GM21529 (cell line): Measurements from ENCODE around the gene TMEM179.
"Not testable (repeated sequence)": the region's sequence is repeated elsewhere in the genome, so short reads cannot be mapped to it uniquely, and the experiment has no call there.

Source experiments
- ATAC-seq: cut with Tn5 transposase; IDR thresholded peaks from one replicate; pipeline ENCODE4 v1.9.1; 2021; ENCODE audit not compliant: unreplicated experiment

TMEM179 gene

GRCh38 chr14:104638190-104638589 is 33.6 kb upstream of the TMEM179 start:
- no peak for ATAC-seq

GRCh38 chr14:104637546-104638003 is 33.0 kb upstream of the TMEM179 start:
- no peak for ATAC-seq

- not testable (repeated sequence) for ATAC-seq
Observed at GRCh38 chr14:104636846-104637545, 32.4 kb upstream of the TMEM179 start.

DNA sequence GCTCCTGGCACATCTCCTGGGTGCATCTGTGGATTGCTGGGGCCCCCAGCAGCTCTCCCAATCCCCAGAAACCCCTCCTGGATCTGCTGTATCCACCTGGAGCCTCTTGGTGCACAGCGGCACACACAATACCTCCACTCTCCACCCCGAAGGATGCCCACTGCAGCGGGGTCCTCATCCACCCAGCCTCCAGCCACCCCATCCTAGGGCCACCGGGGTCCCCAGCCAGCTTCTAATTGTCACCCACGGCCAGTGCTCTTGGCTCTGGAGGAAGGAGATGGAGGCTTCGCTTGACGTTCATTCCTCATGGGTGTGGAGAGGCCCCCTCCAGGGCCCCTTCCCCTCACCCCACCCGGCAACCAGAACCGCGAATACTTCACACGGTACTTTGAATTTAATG is 31.6 kb upstream of the TMEM179 start:
- ATAC-seq = no peak

- no peak for ATAC-seq
Observed at GRCh38 chr14:104635717-104636116, 31.1 kb upstream of the TMEM179 start.

- ATAC-seq = no peak
Observed at GRCh38 chr14:104634886-104635570, 30.5 kb upstream of the TMEM179 start.

- no peak for ATAC-seq
Observed at GRCh38 chr14:104634138-104634760, 29.7 kb upstream of the TMEM179 start.

- ATAC-seq = no peak
Observed at GRCh38 chr14:104633276-104634137, 28.9 kb upstream of the TMEM179 start.

DNA sequence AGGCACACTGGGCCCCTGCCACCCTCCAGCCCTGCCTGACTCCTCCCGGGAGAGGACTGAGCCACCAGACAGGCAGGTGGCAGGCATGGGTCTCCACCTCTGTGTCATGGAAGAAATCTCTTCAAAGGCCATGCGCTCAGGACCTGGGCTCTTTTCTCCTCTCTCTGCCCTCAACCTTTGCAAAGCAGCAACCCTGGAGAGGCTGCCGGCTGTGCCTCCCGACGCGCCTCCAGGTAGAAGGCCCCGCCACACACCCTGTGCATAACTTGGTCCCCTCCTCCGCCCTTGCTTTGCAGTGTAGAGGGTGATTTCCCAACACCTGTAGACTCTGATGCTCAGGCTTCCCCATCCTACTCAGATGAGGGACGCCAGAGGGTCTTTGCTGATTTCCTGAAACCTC is 28.2 kb upstream of the TMEM179 start:
- ATAC-seq = no peak

DNA sequence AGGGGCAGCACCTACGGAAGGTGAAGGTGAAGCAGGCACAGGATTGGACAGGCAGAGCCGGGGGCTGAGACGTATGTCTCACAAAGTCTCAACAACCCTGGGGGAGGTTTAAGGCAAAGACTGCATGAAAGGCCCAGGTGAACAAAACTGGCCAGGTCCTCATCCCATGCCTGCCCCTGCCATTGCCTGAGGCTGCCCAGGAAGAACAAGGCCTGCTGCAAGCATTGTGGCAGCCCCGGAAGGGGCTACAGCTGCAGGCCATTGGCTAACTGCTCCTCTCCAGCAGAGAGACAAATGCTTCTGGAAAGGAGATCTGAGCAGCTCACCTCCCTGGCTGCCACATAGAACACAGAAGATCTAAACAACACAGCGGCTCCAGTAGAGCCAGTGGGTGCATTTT is 20.4 kb upstream of the TMEM179 start:
- ATAC-seq = no peak

DNA sequence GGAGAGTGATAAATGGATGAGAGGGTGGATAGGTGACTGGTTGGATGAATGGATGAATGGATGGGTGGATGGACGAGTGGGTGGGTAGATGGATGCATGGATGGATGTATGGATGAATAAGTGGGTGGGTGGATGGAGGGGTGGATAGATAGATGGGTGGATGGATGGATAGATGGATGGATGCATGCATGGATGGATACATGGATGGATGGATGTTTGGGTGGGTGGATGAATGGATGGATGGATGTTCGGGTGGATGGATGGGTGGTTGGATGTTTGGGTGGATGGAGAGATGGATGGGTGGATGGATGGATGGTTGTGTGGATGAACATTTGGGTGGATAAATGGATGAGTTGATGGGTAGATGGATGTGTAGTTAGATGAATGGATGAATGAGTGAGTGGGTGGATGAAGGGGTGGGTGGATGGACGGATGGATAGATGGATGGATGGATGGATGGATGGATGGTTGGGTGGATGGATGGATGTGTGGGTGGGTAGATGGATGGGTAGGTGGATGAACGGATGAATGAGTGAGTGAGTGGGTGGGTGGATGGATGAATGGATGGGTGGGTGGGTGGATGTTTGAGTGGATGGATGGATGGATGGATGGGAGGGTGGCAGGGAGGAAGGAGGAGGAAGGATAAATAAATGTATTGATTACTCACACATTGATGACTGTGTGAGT is 9.7 kb upstream of the TMEM179 start:
- no peak for ATAC-seq

DNA sequence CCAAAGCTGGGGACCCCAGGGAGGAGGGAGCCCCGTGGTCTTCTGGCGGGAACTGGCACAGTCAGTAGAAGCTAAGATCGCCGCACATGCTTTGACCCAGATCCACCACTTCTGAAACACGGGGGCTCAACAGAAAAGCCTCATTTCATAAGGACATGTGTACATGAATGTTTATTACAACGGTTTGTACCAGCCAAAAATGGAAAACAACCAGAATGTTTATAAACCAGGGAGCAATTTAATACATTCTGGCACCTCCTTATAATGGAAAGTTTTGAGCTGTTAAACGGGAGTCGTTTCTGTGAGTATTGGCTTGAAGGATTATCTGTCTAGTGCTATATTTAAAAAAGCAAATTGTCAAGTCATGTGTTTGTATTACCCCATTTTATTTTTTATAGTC is 7.3 kb upstream of the TMEM179 start:
- no peak for ATAC-seq

DNA sequence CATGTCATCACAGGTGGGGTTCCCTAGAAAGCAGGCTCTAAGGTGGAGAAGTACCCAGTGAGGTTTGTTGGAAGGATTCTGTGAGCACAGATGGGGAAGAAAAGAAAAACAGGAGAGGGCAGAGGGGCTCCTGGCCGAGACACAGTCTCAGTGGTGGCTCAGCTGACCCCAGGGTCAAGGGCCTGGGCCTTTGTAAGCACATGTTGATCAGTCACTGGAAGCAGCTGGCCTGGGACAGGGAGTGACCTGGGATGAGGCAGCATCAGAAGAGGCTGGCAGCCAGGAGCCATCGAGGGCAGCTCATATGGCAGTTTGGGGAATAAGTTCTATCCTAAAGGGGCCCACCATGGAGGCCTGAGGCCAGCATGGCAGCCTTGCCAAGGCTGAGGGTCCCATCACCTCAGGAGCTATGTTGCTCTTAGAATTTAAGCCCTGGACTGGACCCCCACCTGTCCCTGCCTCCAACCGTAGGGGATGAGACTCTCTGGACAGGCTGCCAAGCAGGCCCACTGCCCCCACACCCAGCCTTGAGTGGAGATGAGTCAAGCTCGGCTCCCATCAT is 6.3 kb upstream of the TMEM179 start:
- no peak for ATAC-seq

DNA sequence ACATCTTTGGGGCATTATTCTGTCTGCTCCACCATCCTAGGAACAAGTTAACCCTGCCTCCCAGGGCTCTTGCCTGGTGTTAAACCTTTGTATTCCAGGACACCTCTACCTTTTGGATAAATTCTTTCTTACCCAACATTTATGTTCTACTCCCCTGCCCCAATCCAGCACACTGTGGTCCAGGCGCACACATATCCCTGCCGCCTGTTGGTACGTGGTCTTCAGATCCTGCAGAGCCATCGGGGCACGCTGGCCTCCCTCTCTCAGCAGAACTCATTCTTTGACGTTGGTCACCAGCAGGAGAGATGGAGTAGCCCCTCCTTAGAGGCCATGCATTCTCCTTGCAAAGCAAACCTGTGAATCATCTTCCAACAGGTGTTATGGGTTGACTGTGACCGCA is 5.1 kb upstream of the TMEM179 start:
- no peak for ATAC-seq

DNA sequence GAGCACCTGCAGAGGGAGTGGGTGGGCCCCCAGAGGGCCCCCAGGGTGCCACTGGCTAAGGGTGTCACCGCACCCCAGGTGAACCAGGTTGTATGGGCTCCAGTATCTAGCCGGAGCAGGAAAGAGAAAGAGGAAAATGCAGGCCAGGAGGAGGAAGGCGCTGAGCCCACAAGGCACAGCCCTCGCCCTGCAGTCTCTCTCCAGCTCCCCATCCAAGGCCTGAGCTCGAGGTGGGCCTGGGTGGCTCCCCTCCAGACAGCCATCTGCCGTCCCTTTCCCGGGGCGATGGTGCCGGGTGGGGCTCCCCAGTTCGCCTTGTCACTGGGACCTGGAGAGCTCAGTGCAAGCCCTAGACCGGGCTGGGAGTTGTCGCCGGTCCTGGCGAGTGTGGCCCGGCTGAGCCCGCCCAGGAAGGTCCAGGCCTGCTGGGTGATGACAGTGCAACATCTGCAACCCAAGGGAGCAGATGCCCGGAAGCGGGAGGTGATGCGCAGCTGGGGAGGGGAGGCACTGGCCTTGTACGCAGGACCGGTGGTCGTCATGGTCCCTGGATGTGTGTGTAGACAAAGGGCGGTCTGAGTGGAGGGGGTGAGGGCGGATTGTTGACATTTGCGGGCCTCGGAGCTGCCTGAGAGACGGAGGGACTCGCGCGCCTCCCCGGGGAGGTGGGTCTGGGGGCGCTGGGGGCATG is 716 bp downstream of the TMEM179 start:
- no peak for ATAC-seq

- no peak for ATAC-seq
Observed at GRCh38 chr14:104602933-104603325, 1.6 kb downstream of the TMEM179 start.

DNA sequence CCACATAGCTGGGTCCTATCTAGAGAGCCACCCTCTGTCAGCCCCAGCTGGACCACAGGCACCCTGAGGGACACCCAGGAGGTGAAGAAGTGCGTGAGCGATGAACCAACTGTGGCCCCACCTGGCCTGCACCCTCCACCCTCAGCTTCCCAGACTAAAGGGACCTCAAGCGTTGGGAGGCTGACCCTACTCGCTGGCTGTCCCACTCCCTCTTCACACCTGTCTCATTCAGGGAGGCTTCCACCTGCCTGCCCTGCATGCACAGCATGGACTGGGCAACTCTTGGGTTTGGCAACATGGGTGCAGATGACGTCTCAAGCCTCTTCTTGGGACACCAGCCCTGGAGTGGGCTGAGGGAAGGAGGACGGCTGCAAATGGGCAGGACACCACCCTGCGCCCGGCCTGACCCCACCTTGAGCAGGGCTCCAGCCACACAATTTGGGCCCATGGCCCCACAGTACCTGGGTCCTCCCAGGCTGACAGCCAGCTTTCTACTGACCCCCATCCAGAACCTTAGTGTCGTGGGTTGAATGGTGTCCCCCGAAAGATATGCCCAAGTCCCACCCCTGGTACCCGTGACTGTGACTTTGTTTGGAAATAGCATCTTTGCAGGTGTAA is 2.1 kb downstream of the TMEM179 start:
- no peak for ATAC-seq

- no peak for ATAC-seq
Observed at GRCh38 chr14:104601786-104602185, 2.8 kb downstream of the TMEM179 start.

DNA sequence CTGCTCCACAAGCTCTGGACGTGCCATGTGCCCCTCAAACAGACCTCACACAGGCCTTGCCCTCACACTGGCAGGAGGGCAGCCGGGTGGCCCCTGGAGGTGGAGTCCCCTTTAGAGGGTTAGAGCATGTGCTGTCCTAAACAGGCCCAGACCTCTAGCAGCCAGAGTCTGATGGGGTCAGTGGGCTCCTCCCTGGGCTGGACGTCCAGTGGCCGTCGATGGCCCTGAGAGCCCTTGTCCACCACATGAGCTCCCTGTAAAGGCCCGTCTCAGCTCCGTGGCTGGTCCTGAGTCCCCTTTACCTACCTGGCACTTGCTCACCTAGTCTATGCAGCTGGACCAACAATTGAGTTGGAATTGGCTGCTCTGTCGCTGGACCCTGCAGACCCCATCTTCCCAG is 3.8 kb downstream of the TMEM179 start:
- no peak for ATAC-seq
